Esophagus squamous epithelium (tissue), 5 donors: ENCODE results near the gene SGPP1. TPM values are rescaled to one million over a fixed set of nuclear protein-coding genes. Genes with fewer than 3 reads are reported as not detected.

Experiments used
- DNase-seq: peaks from one replicate; lab custom pipeline; 2025; lab: John Stamatoyannopoulos, UW
- H3K27ac ChIP-seq, 4 donors: fragments of 200-600 bp; sonication (generic); one replicate each; pipeline ENCODE4 v1.5.1; 2016 to 2019; ENCODE audit warnings: mild to moderate bottlenecking in 1 of 4
- H3K27me3 ChIP-seq, 4 donors: fragments of 200-600 bp; sonication (generic); 1 replicate in 3 of 4; 2 replicates in 1 of 4; pipeline versions ENCODE4 v1.5.1 to v1.6.0; 2017 to 2021; ENCODE audit warnings: antibody characterized with exemption in 1 of 4
- H3K36me3 ChIP-seq, 3 donors: fragments of 200-600 bp; sonication (generic); one replicate each; pipeline ENCODE4 v1.5.1; 2016 to 2019
- H3K4me1 ChIP-seq, 3 donors: fragments of 200-600 bp; sonication (generic); one replicate each; pipeline ENCODE4 v1.5.1; 2017 to 2019
- H3K4me3 ChIP-seq, 4 donors: fragments of 200-600 bp; sonication (generic); 1 replicate in 3 of 4; 2 replicates in 1 of 4; pipeline ENCODE4 v1.5.1; 2016 to 2019; ENCODE audit warnings: mild to moderate bottlenecking in 2 of 4, moderate library complexity in 1 of 4
- H3K9me3 ChIP-seq, 3 donors: fragments of 200-600 bp; sonication (generic); one replicate each; pipeline ENCODE4 v1.5.1; 2016 to 2019
- POLR2A ChIP-seq, 4 donors: fragments of 450-650 bp; IDR thresholded peaks; one replicate each; pipeline ENCODE4 v1.6.1; 2017; ENCODE audit warnings: antibody characterized with exemption in 4 of 4, mild to moderate bottlenecking in 4 of 4, moderate library complexity in 3 of 4
- WGBS, 2 donors: methylation state at CpG; one replicate each; pipeline ENCODE4 v1.1.5; 2018; 5-methylcytosine and 5-hydroxymethylcytosine counted together
- intact Hi-C: fragments of 100-400 bp; cut with DNase I; formaldehyde crosslinking; loops from one replicate; pipeline ENCODE4 v1.15.0; 2022
- total RNA-seq, 4 donors: library from RNA; depleted of rRNA; stranded (reverse); fragments of >200 nt; gene quantifications; one replicate each; pipeline ENCODE4 v1.1.0, GENCODE V29; 2016
- TF ChIP-seq, protein P1 (sequence below), 6 experiments: fragments of 450-650 bp in 4 of 6; fragments of 200-600 bp in 2 of 6; sonication (generic) in 2 of 6; IDR thresholded peaks; one replicate each; pipeline ENCODE4 v1.5.1; 2016 to 2019; ENCODE audit warnings: antibody characterized with exemption in 6 of 6, mild to moderate bottlenecking in 4 of 6, moderate library complexity in 4 of 6
- donor health status: DM: yes; HTN: yes; CAD: no.

SGPP1 gene
- total RNA-seq, 4 donors from 2014 or later: 5.8 to 15.7 (median 14.6) TPM

DNA sequence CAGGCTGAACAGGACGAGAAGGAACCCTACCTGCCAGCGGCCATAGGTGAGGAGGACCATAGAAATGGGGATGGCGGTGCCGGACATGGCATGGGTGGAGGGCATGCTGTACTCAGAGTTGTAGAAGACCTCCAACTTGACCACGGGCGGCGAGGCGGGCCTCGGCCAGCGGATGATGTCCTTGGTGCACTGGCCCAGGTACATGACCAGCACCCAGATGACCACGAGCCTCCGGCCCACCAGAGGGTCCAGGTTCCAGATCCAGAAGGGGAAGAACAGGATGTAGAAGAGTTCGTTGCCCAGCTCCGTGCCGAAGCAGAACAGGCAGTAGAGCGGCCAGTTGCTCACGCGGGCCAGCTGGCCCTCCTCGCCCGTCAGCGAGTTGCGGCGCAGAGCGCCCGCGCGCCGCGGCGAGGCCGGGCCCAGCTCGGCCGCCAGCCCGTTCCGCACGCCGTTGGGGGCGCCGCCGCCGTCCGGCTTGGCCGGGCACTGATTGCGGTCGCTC is 582 bp downstream of the SGPP1 start:
- 0 to 3% methylated on average over 5 to 10 of the region's 45 CpGs for WGBS, 2 donors
- H3K27me3 ChIP-seq: no peaks in the 10 kb centered on the region
- H3K27ac ChIP-seq: peak overlapping the region; percentile 88 to 94 (median 90)
- intact Hi-C loops: no loop called here
- TF ChIP-seq POLR2A (IDR thresholded peaks at IDR 0.05): no peak
- TF ChIP-seq, protein P1, sequence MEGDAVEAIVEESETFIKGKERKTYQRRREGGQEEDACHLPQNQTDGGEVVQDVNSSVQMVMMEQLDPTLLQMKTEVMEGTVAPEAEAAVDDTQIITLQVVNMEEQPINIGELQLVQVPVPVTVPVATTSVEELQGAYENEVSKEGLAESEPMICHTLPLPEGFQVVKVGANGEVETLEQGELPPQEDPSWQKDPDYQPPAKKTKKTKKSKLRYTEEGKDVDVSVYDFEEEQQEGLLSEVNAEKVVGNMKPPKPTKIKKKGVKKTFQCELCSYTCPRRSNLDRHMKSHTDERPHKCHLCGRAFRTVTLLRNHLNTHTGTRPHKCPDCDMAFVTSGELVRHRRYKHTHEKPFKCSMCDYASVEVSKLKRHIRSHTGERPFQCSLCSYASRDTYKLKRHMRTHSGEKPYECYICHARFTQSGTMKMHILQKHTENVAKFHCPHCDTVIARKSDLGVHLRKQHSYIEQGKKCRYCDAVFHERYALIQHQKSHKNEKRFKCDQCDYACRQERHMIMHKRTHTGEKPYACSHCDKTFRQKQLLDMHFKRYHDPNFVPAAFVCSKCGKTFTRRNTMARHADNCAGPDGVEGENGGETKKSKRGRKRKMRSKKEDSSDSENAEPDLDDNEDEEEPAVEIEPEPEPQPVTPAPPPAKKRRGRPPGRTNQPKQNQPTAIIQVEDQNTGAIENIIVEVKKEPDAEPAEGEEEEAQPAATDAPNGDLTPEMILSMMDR (IDR thresholded peaks at IDR 0.05): peak in 1 of 6 experiments; percentile 6
- peak overlapping the region; percentile 94 to 99 (median 96) for H3K4me3 ChIP-seq
- no peak for DNase-seq
- peaks cover 0 to 38% (median 21%) of the 10 kb centered on the region in 3 donors for H3K4me1 ChIP-seq
- no peaks in the 10 kb centered on the region for H3K36me3 ChIP-seq
- no peaks in the 10 kb centered on the region for H3K9me3 ChIP-seq

DNA sequence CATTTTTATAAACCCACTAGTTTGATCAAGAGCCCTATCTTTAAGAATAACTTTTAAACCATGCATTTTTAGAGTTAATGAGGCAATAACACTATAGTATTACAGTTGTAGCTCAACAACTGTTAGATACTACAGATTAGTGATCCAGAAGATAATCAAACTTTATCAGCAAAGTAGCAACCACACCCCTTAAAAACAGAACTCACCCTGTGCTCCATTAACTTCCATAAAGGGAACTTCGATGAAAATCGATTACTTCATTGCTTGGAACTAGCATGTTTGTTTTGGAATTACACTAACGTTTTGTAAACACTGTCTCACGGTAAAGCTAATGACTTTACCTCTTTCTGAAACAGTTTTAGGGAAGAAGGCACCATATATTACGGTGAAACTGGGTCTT is 1.4 kb downstream of the SGPP1 start:
- no peak for TF ChIP-seq POLR2A (IDR thresholded peaks at IDR 0.05)
- no peaks in the 10 kb centered on the region for H3K36me3 ChIP-seq
- no peak for DNase-seq
- H3K27me3 ChIP-seq: no peaks in the 10 kb centered on the region
- H3K4me3 ChIP-seq: peak overlapping the region; percentile 94 to 99 (median 96)
- H3K4me1 ChIP-seq: peaks cover 0 to 38% (median 21%) of the 10 kb centered on the region in 3 donors
- peak overlapping the region in 2 of 4 donors; percentile 89 to 94 for H3K27ac ChIP-seq
- intact Hi-C loops: no loop called here
- H3K9me3 ChIP-seq: no peaks in the 10 kb centered on the region
- 4 to 9% methylated on average over 5 of the region's 5 CpGs for WGBS, 2 donors

DNA sequence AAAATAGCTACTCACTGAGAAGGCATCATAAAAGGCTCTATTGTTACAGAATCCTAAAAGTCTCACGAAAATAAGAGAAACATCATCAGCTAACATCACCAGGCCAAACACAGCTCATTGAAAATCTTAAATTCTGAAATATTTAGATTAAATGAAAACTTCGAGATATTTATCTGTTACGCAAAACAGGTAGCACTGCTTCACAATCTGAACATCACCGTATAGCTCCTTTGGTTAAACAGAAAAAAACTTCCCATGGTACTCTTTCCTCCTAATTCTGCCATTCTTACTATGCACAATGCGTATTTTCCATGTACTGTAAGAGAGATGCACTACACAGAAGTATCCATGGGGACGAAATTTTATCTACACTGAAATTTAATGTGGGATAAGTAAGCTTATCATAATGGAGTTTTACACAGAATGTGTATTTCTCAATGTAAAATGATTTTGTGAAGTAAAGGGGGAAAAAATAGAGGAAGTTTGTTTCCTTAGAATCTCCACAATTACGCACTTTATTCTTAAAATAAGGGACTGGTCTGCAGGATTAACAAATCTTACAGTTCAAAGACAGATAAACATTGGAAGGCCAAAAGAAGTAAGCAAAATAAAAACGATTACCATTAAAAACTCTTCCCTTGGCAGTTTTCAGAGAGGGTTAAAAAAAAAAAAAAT is 1.9 kb downstream of the SGPP1 start:
- H3K27me3 ChIP-seq: no peaks in the 10 kb centered on the region
- DNase-seq: no peak
- intact Hi-C loops: no loop called here
- peak overlapping the region; percentile 94 to 99 (median 96) for H3K4me3 ChIP-seq
- no peak overlapping the region for H3K27ac ChIP-seq
- peaks cover 0 to 2% (median 0%) of the 10 kb centered on the region in 3 donors for H3K36me3 ChIP-seq
- WGBS, 2 donors: 57 to 71% methylated on average over 8 of the region's 8 CpGs
- H3K9me3 ChIP-seq: no peaks in the 10 kb centered on the region
- peaks cover 0 to 38% (median 21%) of the 10 kb centered on the region in 3 donors for H3K4me1 ChIP-seq
- TF ChIP-seq POLR2A (IDR thresholded peaks at IDR 0.05): no peak
- TF ChIP-seq, protein P1 (IDR thresholded peaks at IDR 0.05): no peak

DNA sequence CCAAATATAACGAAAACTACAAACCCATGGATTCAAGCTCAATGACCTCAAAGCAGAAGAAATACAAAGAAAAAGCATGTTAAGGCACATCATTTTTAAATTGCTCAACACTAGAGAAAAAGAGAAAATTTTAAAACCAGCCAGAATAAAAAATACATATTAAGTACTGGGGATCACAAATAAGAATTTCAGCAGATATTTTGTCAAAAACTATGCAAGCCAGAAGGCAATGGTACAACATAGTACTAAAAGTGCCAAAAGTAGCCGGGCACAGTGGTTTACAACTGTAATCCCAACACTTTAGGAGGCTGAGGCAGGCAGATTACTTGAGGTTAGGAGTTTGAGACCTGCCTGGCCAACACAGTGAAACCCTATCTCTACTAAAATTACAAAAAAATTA is 10.2 kb downstream of the SGPP1 start:
- Histone ChIP-seq H3K27ac (no peak overlapping the region), H3K9me3 (peaks cover 0 to 27% (median 20%) of the 10 kb centered on the region in 3 donors), H3K27me3 (no peaks in the 10 kb centered on the region), H3K4me1 (peaks cover 0 to 16% (median 0%) of the 10 kb centered on the region in 3 donors), H3K4me3 (no peak overlapping the region), H3K36me3 (peaks cover 0 to 28% (median 0%) of the 10 kb centered on the region in 3 donors)
- intact Hi-C loops: no loop called here
- 71 to 75% methylated on average over 2 of the region's 2 CpGs for WGBS, 2 donors
- TF ChIP-seq, protein P1 (IDR thresholded peaks at IDR 0.05): no peak
- TF ChIP-seq POLR2A (IDR thresholded peaks at IDR 0.05): no peak
- DNase-seq: no peak

DNA sequence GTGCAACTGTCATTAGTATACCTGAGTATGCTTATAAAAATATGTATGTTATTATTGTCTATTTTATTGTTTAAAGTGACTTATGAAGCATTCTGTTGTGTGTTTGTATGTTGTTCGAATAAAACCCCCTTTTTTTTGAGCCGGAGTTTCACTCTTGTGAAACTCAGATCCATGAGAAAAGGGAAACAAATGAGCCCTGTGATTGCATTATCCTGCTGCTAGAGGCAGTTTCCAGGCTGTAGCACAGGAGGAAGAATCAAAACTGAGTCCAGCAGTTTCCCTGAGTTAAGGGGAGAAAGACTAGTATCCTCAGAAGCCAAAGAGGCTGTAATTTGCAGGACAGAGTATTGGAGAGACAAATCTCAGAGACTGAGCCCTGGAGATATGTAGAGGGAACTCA is 12.5 kb downstream of the SGPP1 start:
- Histone ChIP-seq H3K9me3 (peaks cover 0 to 27% (median 20%) of the 10 kb centered on the region in 3 donors), H3K27me3 (no peaks in the 10 kb centered on the region), H3K27ac (no peak overlapping the region), H3K4me3 (no peak overlapping the region), H3K36me3 (peaks cover 0 to 20% (median 0%) of the 10 kb centered on the region in 3 donors), H3K4me1 (peaks cover 0 to 20% (median 0%) of the 10 kb centered on the region in 3 donors)
- intact Hi-C loops: no loop called here
- TF ChIP-seq, protein P1 (IDR thresholded peaks at IDR 0.05): no peak
- TF ChIP-seq POLR2A (IDR thresholded peaks at IDR 0.05): no peak
- WGBS, 2 donors: 84 to 96% methylated on average over 2 of the region's 2 CpGs
- DNase-seq: no peak
